GM23338 (cell line): ENCODE data around the gene AOPEP. TPM values are rescaled to one million over a fixed set of nuclear protein-coding genes. Genes with fewer than 3 reads are reported as not detected.

Experiments used
- ATAC-seq: fragments of 200-7000 bp; cut with Tn5 transposase; 3 replicates; pipeline ENCODE4 v1.9.1; 2020
- DNase-seq: peaks from one replicate; pipeline ENCODE4 v3.0.0-alpha.2; 2015; ENCODE audit warnings: low spot score
- H2AFZ ChIP-seq: fragments of 200-600 bp; sonication (generic); 2 replicates; pipeline ENCODE4 v1.8.0; 2016; ENCODE audit warnings: antibody characterized with exemption, mild to moderate bottlenecking, moderate library complexity
- H3F3A ChIP-seq: fragments of 200-600 bp; sonication (generic); replicated peaks from 2 replicates; pipeline ENCODE4 v1.8.0; 2017; ENCODE audit warnings: antibody characterized with exemption, mixed run types, low read depth
- H3K27ac ChIP-seq: fragments of 200-600 bp; sonication (generic); 2 replicates; pipeline ENCODE4 v1.6.1; 2016; ENCODE audit warnings: low read depth
- H3K27me3 ChIP-seq: fragments of 200-600 bp; sonication (generic); 2 replicates; pipeline ENCODE4 v1.8.0; 2016; ENCODE audit warnings: mild to moderate bottlenecking, mixed run types, moderate library complexity; ENCODE audit not compliant: insufficient read depth
- H3K36me3 ChIP-seq: fragments of 200-600 bp; sonication (generic); 2 replicates; pipeline ENCODE4 v1.8.0; 2016; ENCODE audit warnings: mild to moderate bottlenecking; ENCODE audit not compliant: insufficient read depth
- H3K4me1 ChIP-seq: fragments of 200-600 bp; sonication (generic); 2 replicates; pipeline ENCODE4 v1.8.0; 2016; ENCODE audit warnings: mild to moderate bottlenecking, moderate library complexity; ENCODE audit not compliant: insufficient read depth
- H3K4me2 ChIP-seq: fragments of 200-600 bp; sonication (generic); 2 replicates; pipeline ENCODE4 v1.7.1; 2017; ENCODE audit warnings: mixed run types
- H3K4me3 ChIP-seq: fragments of 200-600 bp; sonication (generic); 2 replicates; pipeline ENCODE4 v1.6.1; 2016; ENCODE audit warnings: mixed run types
- H3K79me2 ChIP-seq: fragments of 200-600 bp; sonication (generic); replicated peaks from 2 replicates; pipeline ENCODE4 v1.8.0; 2017; ENCODE audit warnings: mild to moderate bottlenecking; ENCODE audit not compliant: insufficient read depth
- H3K9me2 ChIP-seq: fragments of 200-600 bp; sonication (generic); 2 replicates; pipeline ENCODE4 v1.8.0; 2017; ENCODE audit not compliant: insufficient read depth
- H4K20me1 ChIP-seq: fragments of 200-600 bp; sonication (generic); replicated peaks from 2 replicates; pipeline ENCODE4 v1.8.0; 2017; ENCODE audit warnings: mild to moderate bottlenecking; ENCODE audit not compliant: insufficient read depth
- H3K27ac Mint-ChIP-seq: 2 replicates; pipeline ENCODE4 v1.8.0; 2020; ENCODE audit warnings: inconsistent platforms, mild to moderate bottlenecking, moderate library complexity, mixed read lengths
- H3K27me3 Mint-ChIP-seq: 3 replicates; pipeline ENCODE4 v1.8.0; 2022; ENCODE audit warnings: low read depth, mild to moderate bottlenecking, moderate library complexity, mixed read lengths, inconsistent platforms; ENCODE audit not compliant: insufficient read depth, poor library complexity
- H3K36me3 Mint-ChIP-seq: 3 replicates; pipeline ENCODE4 v1.8.0; 2021; ENCODE audit warnings: low read depth, mild to moderate bottlenecking, inconsistent platforms, moderate library complexity, mixed read lengths
- H3K4me1 Mint-ChIP-seq: 3 replicates; pipeline ENCODE4 v1.8.0; 2020; ENCODE audit warnings: mild to moderate bottlenecking, inconsistent platforms, mixed read lengths
- H3K4me3 Mint-ChIP-seq: 3 replicates; pipeline ENCODE4 v1.8.0; 2021; ENCODE audit warnings: moderate library complexity, mild to moderate bottlenecking, inconsistent platforms, mixed read lengths
- H3K9me3 Mint-ChIP-seq: 3 replicates; pipeline ENCODE4 v1.8.0; 2020; ENCODE audit warnings: moderate library complexity, mild to moderate bottlenecking, inconsistent platforms, mixed read lengths
- CREB1 ChIP-seq: fragments of 250-450 bp; sonication (Bioruptor Pico); IDR thresholded peaks from 2 replicates; pipeline ENCODE4 v1.5.0; 2020; ENCODE audit warnings: low read depth, mild to moderate bottlenecking, moderate library complexity
- CTCF ChIP-seq, 2 experiments: fragments of 200-600 bp in 1 of 2; sonication (generic) in 1 of 2; conservative IDR thresholded peaks; 2 replicates each; pipeline versions ENCODE4 v1.5.1 to v1.6.1; 2016 to 2017; ENCODE audit warnings: antibody characterized with exemption in 2 of 2, low read depth in 2 of 2, mild to moderate bottlenecking in 2 of 2, moderate library complexity in 1 of 2
- NANOG ChIP-seq: IDR thresholded peaks from 2 replicates; pipeline ENCODE4 v1.6.1; 2016; ENCODE audit warnings: antibody characterized with exemption, borderline replicate concordance
- ZNF462 ChIP-seq: fragments of 250-450 bp; sonication (Bioruptor Pico); IDR thresholded peaks from 2 replicates; pipeline ENCODE4 v1.5.0; 2020; ENCODE audit warnings: mild to moderate bottlenecking, moderate library complexity
- polyA plus RNA-seq: library from polyadenylated mRNA; unstranded; fragments of >200 nt; fragmentation: Nextera tagmentation; extraction: Ambion mirVana; gene quantifications from 2 replicates; pipeline ENCODE4 v1.2.1, GENCODE V29; 2016
- total RNA-seq: library from RNA; depleted of rRNA; stranded (reverse); fragments of >200 nt; shearing (Covaris generic); gene quantifications from 2 replicates; pipeline ENCODE4 v1.2.3, GENCODE V29; 2014

AOPEP gene
- total and polyA plus RNA-seq, 2 experiments from 2014 or later = 7.0 to 16.5 TPM

- Histone ChIP-seq H3K79me2 (no peaks in the 10 kb centered on the region), H3K4me1 (peaks cover 36% of the 10 kb centered on the region), H3K4me2 (no peak overlapping the region), H3K27me3 (no peaks in the 10 kb centered on the region), H3K9me2 (no peaks in the 10 kb centered on the region), H3F3A (0 out of 2 replicates have a peak, but pooled peaks cover 2% of the 10 kb centered on the region), H3K27ac (no peak overlapping the region), H4K20me1 (no peaks in the 10 kb centered on the region), H2AFZ (no peak overlapping the region), H3K36me3 (no peaks in the 10 kb centered on the region), H3K4me3 (no peak overlapping the region)
- Mint-ChIP-seq H3K27ac (no peak overlapping the region), H3K4me3 (no peak overlapping the region), H3K36me3 (no peaks in the 10 kb centered on the region), H3K4me1 (peaks cover 78% of the 10 kb centered on the region), H3K27me3 (peaks cover 5% of the 10 kb centered on the region), H3K9me3 (no peaks in the 10 kb centered on the region)
- ATAC-seq (no peak), DNase-seq (no peak)
- TF ChIP-seq ZNF462 (no peak), CTCF (conservative IDR thresholded peaks at IDR 0.05; ENCODE audit: low read depth in 2 of 2) (no peak), CREB1 (CRISPR knock-in tag) (no peak), NANOG (no peak)
Measured at GRCh38 chr9:94916956-94917355, 190.5 kb downstream of the AOPEP start.
